GM21529 (cell line): ENCODE measurements around the gene SLC9A7.
A peak's percentile ranks its signal among the peaks of the same experiment; 100 is the strongest.

ENCODE experiments used
- ATAC-seq: cut with Tn5 transposase; IDR thresholded peaks from one replicate; pipeline ENCODE4 v1.9.1; 2021; ENCODE audit not compliant: unreplicated experiment

The SLC9A7 gene

DNA sequence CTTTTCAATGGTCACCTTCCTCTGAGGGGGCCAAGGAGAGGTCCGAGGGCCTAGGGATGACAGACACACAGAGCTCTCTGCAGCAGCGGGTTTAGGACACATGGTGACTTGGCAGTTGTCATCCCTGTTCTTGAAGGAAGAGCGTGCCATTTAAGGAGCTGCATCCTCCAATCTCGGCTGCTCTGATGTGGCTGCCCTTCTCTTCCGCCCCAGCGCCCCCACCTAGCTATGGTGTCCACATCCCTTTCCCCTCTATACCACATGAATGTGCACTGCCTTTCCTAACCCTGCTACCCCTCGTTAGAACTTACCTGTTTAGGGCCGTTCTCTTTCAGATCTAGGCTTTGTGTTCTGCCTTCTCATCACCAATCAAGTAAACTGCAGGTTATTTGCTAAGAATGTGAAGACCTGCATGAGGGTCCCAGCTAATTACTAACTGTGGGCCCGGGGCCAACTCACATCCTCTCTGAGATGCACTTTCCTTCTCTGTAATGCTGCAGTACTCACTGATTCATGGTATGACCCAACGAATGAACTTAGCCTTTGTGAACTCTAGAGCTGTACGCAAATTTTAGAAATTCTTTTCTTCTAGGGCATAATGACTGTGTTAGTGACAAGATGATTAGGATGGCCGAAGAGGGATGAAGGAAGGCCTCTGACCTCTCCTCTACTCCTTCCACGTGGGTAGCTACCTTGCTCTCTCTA is 147.1 kb downstream of the SLC9A7 start:
- ATAC-seq: no peak

DNA sequence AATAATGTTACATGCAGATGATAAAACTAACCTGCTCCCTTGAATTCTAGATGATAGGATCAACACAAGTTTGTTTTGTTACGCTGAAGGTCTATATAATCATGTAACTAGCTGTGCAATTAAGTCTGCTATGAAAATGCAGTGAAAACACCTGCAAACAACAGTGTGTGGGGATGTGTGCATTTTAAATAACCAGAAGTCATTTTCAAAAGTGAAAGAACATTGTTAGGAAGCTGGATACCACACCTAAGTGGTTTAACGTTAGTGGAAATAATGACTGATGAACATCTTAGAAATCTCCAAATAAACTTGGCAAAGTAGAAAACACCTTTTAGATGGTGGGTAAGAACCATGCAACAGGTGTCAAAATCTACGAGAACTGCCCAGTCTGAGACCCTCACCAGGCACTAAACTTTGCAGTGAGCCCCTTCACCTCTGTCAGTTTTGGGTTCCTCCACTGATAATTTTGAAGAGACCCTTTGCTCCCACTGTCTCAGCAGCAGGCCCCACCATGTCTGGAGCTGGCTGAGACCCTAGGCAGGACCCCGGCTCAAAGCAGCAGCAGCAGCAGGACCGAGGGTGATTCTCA is 148.8 kb downstream of the SLC9A7 start:
- ATAC-seq: no peak

DNA sequence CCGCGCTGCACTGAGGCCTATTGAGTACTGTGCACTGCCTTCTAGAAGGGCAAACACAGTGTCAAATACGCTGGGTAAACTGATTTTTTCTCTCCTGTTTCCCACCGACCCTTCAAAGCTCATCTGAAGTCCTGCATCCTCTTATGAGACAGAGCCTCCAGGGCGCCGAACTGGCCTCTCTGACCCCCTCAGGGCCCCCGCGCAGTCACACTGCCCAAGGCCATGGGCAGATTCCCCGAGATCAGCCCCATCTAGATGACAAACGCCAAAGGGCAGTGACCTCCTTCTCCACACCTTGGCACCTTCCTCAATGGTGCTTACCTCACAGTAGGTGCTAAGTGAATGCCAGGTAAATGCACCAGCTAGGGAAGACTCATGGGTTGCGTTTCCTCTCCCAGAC is 151.0 kb downstream of the SLC9A7 start:
- ATAC-seq: no peak

DNA sequence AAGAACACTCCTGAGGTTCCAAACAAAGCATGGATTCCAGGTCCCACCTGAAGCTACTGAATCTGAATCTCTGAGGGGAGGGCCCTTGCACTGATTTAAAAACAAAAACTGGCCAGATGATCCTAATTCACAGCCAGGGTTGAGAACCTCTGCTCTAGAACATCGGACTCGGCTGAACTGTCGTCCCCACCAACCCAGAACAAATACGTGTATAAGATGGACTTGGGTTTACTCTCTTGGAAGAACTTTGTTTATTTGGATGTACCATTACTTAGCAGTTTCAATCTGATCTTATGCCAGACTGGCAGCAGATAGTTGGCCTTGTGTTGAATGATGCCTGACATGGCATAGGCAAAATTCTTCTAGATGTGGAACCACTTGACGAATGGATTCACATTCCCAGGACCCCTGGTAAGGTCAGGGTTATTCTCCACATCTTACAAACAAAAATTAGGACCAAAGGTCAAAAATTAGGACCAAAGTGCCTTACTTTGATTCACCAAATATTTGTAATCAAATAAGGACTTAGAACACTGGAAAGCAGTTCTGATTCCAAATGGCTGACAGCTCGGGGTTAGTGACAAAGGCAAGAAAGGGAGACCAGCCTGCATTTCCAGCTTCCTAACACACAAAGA is 156.3 kb downstream of the SLC9A7 start:
- no peak for ATAC-seq

DNA sequence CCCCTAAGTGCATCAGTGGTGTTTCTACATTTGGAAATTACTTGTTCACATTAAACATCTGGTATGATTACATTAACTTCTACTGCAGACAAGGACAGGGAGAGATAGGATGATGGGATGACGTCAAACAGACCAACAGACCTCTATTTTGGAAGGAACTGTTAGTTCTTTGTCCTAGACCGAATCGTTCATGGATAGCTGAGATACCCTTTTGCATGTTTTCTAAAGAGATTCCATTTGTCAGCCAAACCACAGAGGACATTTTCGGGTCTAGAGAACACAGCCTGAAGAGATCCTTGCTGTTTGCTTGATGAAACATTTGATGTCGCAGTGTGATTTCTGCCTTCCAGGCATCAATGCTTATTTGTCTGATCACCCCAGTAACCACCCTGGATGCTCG is 157.6 kb downstream of the SLC9A7 start:
- no peak for ATAC-seq

DNA sequence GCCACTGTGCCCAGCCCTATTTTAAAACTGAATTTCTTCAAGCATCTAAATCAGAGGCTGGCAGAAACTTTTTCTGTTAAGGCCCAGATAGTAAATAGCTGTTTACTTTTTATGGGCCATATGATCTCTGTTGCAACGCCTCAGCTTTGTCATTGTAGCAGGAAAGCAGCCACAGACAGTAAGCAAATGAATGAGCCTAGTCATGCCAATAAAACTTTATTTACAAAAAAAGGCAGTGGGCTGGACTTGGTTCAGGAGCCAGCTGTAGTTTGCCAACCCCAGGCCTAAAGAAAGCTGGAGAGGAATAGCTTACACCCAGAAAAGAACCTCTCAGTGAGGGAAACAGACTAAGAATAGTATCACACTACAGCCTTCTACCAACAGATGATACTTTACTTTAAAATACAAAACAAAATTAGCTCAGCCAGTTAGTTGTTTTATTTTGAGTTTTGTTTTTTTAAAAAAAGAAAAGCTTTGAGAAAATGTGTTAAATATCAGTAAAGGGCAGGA is 159.8 kb downstream of the SLC9A7 start:
- ATAC-seq: no peak

DNA sequence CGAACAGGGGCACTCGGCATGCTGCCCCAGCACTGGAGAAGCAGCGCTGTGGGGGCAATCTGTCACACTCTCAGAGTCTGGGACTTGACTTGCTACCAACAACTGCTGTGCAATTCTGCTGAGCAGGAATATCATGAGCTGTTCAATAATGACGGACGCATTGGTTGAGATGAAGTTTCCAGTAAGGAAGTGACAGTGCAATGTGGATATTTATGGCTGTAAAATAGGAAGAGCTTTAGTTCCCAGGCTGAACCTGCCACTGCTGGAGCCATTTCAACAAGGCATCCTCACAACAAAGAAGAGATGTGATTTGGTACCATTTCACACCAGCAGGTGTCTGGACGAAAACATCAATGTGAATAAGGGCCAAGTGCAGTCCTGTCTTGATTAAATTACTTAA is 161.1 kb downstream of the SLC9A7 start:
- no peak for ATAC-seq

DNA sequence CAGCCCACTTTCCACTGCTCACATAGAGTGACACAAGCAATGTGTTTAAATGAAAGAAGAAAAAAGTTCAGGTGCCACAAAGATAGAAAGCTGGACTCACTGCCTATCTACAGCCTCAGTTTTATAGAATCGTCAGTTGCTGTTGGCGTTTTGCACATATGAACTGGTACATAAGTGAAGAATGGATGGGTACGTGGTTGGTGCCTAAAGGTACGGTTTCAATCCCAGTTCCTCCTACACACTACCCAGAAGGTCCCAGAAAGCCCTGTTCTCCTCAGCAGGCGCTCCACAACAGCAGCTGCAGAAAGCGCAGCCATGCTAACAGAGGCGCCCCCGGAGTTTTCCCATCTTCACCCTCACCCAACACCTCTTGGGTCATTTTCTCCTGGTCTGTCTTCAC is 161.7 kb downstream of the SLC9A7 start:
- no peak for ATAC-seq

DNA sequence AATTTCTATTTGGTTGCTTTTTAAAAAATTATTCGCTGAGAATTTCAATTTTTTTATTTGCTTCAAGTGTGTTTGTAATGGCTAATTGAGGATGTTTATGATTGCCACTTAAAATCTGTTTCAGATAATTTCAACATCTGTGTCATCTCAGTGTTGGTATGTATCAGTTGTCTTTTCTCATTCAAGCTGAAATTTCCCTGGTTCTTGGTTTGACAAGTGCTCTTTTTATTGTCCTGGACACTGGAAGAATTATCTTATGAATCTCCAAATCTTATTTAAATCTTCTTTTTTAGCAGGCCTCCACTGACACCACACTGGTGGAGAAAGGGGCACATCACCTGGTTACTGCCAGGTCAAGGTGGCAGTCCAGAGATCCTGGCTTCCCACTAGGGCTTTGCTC is 163.8 kb downstream of the SLC9A7 start:
- no peak for ATAC-seq

DNA sequence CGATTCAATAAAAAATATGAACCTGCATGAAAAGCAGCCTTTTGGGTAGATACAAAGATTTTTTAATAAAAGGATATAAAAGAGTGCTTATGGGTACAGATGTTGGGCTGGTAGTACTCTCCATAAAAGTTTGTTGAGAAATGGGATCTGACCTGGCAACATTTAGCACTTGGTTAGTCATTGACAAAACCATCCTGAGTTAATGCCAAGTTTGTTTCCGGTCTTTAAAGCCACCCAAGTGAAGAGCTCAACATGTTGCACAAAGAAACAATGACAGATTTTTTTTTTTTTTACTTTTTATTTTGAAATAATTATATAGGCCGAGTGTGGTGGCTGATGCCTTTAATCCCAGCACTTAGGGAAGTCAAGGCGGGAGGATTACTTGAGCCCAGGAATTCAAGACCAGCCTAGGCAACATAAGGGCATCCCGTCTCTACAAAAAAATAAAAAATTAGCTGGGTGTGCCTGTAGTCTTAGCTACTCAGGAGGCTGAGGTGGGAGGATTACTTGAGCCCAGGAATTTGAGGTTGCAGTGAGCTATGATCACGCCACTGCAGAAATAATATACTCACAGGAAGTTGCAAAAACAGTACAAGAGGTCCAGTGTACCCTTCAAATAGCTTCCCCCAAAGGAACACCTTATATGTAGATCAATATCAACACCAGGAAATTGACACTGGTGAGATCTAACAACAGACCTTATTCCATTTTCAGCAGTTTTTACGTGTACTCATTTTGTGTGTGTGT is 168.8 kb downstream of the SLC9A7 start:
- no peak for ATAC-seq

DNA sequence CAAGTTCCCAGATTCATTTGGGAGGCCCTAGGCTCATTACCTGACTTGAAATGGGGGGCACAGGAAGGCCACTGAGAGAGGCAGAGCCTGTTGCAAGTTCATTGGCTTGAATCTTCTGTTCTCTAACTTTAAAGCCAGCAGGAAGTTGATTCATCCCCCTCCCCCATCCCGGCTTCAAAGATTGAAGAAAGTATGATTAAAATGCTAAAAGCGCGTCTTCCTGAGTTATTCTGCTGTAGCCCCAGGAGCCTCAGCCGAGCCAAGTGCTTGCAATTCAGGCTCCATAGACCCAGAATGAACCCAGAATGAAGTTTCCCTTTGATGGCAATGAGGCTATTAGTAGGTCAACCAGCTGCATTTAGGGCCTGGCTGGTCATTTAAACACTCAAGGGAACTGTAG is 170.7 kb downstream of the SLC9A7 start:
- no peak for ATAC-seq

DNA sequence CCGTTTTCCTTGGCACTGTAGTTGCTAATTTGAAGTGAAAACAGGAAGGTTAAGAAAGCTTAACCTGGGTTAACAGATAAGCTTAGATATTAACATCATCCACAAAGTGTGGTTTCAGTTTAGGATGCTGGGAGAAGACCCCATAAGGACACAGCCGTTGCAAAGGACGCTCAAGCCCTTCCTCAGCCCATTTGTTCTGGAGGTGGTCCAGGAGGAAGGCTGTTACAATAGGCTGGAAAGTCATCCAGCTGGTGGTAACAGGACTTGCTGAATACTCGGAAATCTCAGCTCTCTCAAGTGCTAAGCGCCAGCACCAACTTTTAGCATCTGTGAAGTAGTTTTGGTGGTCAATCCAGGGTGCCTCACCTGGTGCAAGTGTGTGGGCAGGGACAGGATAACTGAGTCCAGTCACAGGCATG is 171.2 kb downstream of the SLC9A7 start:
- ATAC-seq: no peak

DNA sequence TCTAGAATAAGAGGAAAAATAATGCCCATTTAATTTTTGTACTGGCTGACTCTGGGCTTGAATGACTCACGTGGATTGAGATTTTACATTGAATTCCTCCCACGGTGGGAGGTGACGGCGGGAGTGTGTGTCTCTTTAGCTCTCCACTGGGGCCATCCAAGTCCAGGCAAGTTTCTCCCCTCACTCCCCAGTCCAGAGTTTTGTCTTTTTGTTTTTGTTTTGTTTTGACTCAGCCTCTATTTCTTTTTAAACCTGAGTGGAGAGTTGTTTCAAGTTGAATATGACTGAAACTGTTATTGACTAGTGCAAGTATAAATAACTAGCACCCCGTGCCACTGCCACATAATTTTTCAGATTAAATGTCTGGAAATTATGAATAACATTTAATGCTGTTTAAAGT is 171.8 kb downstream of the SLC9A7 start:
- peak; percentile 79 for ATAC-seq

DNA sequence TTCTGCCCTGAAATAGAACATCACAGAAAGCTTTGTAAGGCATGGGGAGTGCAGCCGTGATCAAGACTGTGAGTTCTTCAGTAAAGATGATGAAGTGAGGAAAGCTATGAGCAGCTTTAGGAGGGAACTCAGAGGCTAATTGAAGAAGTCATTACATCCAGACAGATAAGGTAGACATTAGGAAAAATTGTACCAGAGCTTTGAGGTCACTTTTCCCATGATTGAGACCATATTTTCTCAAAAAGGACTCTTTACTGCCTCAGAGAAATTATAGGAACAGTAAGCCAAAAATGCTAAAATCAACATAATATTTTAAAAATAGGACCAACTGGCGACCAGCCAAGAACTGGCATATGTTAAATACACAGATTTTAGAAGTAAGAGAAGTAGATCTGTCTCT is 174.2 kb downstream of the SLC9A7 start:
- no peak for ATAC-seq

DNA sequence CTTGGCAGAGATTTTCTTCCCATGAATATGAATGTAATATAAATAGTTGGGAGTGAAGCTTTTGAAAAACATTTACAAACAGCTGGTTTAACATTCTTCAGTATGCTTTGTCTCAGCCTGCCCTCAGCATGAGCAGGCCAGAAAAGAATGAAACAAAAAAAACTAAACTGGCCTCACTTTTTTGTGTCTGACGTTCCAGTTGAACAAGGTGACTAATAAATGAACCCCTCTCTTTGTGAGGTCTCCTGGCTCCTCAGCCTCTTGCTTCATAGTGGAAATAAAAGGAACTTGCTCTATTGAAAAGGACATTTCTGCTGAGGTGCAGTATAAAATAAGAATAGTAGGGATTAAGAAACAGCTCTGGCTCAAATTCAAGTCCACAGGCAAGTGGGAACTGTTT is 176.0 kb downstream of the SLC9A7 start:
- ATAC-seq: no peak

DNA sequence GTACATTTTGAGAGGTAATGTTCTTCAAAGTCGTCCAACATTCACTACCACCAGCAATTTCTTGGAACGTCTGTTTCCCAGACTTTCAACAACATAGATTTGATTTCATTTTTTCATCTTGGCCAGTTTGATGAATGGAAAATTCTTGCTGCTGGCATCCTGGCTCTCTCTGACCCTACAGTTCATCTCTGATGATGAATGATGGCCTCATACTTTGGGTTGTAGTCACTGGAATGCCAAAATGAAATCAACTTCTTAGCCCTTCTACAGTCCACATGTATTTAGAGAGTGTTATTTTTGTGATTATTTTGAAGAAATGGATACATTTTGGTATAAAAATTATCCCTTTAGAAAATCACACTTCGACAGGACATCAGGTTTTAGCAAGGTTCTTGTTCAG is 176.6 kb downstream of the SLC9A7 start:
- ATAC-seq: no peak

DNA sequence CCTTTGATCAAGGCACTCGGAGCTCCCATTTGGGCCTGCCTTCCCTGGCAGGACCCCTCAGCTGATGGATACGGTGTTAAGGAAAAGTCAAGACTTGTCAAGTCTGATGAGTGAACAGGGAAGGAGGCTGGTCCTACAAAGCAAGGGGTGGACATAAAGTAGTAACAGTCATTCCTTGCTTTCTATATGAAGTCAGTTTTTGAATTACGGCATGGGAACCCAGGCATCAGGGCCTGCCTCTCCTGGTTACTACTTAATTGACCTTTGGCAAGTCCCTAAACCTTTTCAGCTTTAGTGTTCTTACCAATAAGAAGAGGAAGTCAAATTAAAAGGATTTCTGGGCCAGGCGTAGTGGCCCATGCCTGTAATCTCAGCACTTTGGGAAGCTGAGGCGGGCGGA is 178.3 kb downstream of the SLC9A7 start:
- no peak for ATAC-seq

DNA sequence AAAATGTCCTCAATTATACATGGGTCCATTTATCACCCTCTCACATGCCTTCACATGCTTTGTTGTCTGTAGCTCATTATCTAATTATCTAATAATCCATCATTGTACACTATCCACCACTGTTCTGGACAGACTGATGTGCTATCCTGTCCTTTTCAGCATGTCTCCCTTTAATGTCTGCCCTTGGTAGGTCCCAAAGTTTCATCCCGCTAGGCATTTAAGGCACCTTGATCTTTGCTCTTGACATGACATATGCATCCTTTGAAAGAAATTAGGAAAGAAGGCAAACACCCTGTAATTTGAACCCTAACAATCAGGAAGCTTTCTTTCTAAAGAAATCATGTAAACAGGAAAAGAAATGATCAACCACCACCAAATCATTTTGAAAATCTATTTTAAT is 179.7 kb downstream of the SLC9A7 start:
- ATAC-seq: no peak

DNA sequence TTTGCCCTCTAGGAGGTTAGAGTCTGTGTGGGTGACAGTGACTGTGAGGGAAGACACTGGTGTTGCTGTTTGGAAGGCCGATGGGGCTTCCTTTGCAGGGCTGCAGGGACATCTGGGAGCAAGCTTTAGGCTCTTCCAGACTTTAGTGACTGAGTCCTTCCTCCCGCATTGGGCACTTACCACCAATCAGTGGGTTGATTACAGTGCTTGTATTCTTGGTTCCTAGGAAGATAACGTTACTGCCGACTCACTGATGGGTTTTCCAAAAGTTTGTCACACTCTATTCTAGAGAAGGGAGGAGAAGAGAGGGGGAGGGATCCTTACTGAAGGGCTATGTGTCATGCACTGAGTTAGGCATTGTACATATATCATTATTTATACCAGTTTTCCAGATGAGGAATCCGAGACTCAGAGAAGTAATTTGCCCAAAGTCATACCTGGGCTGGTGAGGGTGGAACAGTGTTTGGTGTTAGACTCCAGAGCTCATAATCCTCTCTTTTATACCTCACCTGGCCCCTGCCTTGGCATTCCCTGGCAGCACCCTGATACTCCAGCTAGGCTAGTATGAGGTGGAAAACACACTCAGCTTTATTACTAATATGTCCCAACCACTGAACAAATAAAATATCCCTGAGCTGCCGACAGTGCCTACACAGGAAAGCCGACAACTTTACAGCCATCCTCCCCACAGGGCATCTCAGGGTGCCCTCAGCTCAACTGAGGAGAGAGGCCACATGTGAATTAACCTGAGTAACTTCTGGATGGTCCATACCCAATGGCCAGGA is 181.5 kb downstream of the SLC9A7 start:
- no peak for ATAC-seq

DNA sequence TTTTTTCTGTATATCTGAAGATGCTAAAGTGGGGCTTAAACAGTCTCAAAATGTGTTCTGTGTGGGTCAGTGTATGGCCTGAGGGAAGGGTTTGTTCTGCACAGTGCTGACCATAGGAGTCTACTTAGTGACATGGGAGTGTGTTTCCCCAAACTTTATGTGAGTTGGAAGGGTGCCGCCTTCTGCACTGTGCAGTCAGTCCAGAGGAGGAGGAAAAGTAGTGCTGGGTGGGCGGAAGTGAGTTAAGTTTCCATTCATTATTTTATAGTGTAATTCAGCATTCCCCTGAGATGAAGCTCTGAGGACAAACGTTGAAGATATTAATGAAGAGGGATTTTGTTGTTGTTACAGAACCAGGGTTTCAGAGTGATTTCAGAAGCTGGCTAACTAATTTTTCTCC is 182.5 kb downstream of the SLC9A7 start:
- no peak for ATAC-seq

DNA sequence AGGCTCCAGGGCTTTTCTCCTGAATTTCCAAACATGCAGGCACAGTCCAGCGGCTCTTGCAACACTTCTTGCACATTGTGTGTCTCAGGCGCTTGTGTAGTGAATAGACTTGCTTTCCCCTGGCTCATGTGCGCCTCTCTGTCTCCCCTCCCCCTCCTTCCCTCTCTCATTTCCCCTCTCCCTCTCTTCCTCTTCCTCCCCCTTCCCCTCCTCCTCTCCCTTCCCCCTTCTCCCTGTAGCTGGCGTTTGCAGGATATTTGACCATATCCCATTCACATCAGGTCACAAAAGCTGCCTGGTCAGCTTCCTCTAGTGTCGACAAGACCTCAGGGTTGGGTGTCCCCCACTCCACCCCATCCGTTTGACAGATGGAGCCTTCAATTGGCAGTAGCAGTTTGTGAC is 182.9 kb downstream of the SLC9A7 start:
- ATAC-seq: no peak
